ENCODE measurements around the gene PCDHGC5. TPM values are rescaled to one million over a fixed set of nuclear protein-coding genes. Genes with fewer than 3 reads are reported as not detected.
A peak's percentile ranks its signal among the peaks of the same experiment; 100 is the strongest.

PCDHGC5 gene
- polyA plus RNA-seq (ENCODE audit: insufficient read length in 4 of 4), result 1 to 10 TPM in 1 of 4 donors, under 1 TPM in 3; 0.24 to 1.0 (median 0.38) TPM

- no peak for DNase-seq (ENCODE audit: low read depth in 4 of 4, low spot score in 3 of 4)
Observed at GRCh38 chr5:141488591-141489561, at the start of gene PCDHGC5. PCDHGC5 (plus strand) TSS chr5:141489081; CDS start chr5:141489241, 160 bp downstream.

- DNase-seq (ENCODE audit: low read depth in 4 of 4, low spot score in 3 of 4), result no peak
Observed at GRCh38 chr5:141439411-141440141, 49.3 kb upstream of the PCDHGC5 start.

GRCh38 chr5:141440341-141440740 is 48.5 kb upstream of the PCDHGC5 start:
- no peak for DNase-seq (ENCODE audit: low read depth in 4 of 4, low spot score in 3 of 4)

- DNase-seq (ENCODE audit: low read depth in 4 of 4, low spot score in 3 of 4), result no peak
Observed at GRCh38 chr5:141441571-141442170, 47.2 kb upstream of the PCDHGC5 start.

GRCh38 chr5:141465351-141465750 is 23.5 kb upstream of the PCDHGC5 start:
- DNase-seq (ENCODE audit: low read depth in 4 of 4, low spot score in 3 of 4), result no peak

GRCh38 chr5:141475625-141476131 is 13.2 kb upstream of the PCDHGC5 start, which contains the start of gene PCDHGC3:
PCDHGC3 (plus strand) TSS chr5:141475966; CDS start chr5:141476117, 151 bp downstream.
- DNase-seq (ENCODE audit: low read depth in 4 of 4, low spot score in 3 of 4), result peak; percentile 79 to 90 (median 84)

- peak in 3 of 4 donors; percentile 73 to 75 (median 74) for DNase-seq (ENCODE audit: low read depth in 4 of 4, low spot score in 3 of 4)
Observed at GRCh38 chr5:141476132-141476911, 12.6 kb upstream of the PCDHGC5 start.

GRCh38 chr5:141477044-141477575 is 11.8 kb upstream of the PCDHGC5 start:
- no peak for DNase-seq (ENCODE audit: low read depth in 4 of 4, low spot score in 3 of 4)

- no peak for DNase-seq (ENCODE audit: low read depth in 4 of 4, low spot score in 3 of 4)
Observed at GRCh38 chr5:141477815-141478214, 11.1 kb upstream of the PCDHGC5 start.

GRCh38 chr5:141478321-141478945 is 10.4 kb upstream of the PCDHGC5 start:
- no peak for DNase-seq (ENCODE audit: low read depth in 4 of 4, low spot score in 3 of 4)

GRCh38 chr5:141479776-141480175 is 9.1 kb upstream of the PCDHGC5 start:
- no peak for DNase-seq (ENCODE audit: low read depth in 4 of 4, low spot score in 3 of 4)

- DNase-seq (ENCODE audit: low read depth in 4 of 4, low spot score in 3 of 4), result no peak
Observed at GRCh38 chr5:141483902-141484301, 5.0 kb upstream of the PCDHGC5 start.

- DNase-seq (ENCODE audit: low read depth in 4 of 4, low spot score in 3 of 4), result no peak
Observed at GRCh38 chr5:141484310-141484640, 4.6 kb upstream of the PCDHGC5 start.

GRCh38 chr5:141484641-141485311 is 4.1 kb upstream of the PCDHGC5 start, which contains the start of gene PCDHGC4:
PCDHGC4 (plus strand) TSS chr5:141485030; CDS start chr5:141485174, 144 bp downstream.
- DNase-seq (ENCODE audit: low read depth in 4 of 4, low spot score in 3 of 4), result no peak

- no peak for DNase-seq (ENCODE audit: low read depth in 4 of 4, low spot score in 3 of 4)
Observed at GRCh38 chr5:141485321-141486055, 3.4 kb upstream of the PCDHGC5 start.

GRCh38 chr5:141486091-141486490 is 2.8 kb upstream of the PCDHGC5 start:
- DNase-seq (ENCODE audit: low read depth in 4 of 4, low spot score in 3 of 4), result no peak

- no peak for DNase-seq (ENCODE audit: low read depth in 4 of 4, low spot score in 3 of 4)
Observed at GRCh38 chr5:141487131-141487530, 1.8 kb upstream of the PCDHGC5 start.

GRCh38 chr5:141489841-141490240 is 960 bp downstream of the PCDHGC5 start:
- DNase-seq (ENCODE audit: low read depth in 4 of 4, low spot score in 3 of 4), result no peak

Data from left renal pelvis (tissue), 4 donors.